Stimulated activated CD4-positive, alpha-beta T cell treated with anti-CD3 and anti-CD28 coated beads, Interleukin-2, amount 100 ng/mL, for 4 hours (primary cell): ENCODE data around the gene CCDC12.
"Not testable (repeated sequence)": the region's sequence is repeated elsewhere in the genome, so short reads cannot be mapped to it uniquely, and the experiment has no call there.

Experiments
- DNase-seq: peaks from one replicate; pipeline ENCODE4 v3.0.0-alpha.2; 2020; ENCODE audit warnings: low read depth

CCDC12 gene

GRCh38 chr3:46978985-46979944, 2.7 kb upstream of the CCDC12 start, which contains the start of gene NBEAL2:
NBEAL2 (plus strand) TSS chr3:46979666; CDS start chr3:46979862, 196 bp downstream.
- DNase-seq: peak; percentile 94

- DNase-seq: no peak
These were observed 1.8 kb upstream of the CCDC12 start for GRCh38 chr3:46978381-46978780.

- DNase-seq: no peak
These were observed 1.3 kb upstream of the CCDC12 start for GRCh38 chr3:46977811-46978195.

- no peak for DNase-seq
These were observed 1.9 kb downstream of the CCDC12 start for GRCh38 chr3:46974421-46975171.

GRCh38 chr3:46972396-46972795, 4.1 kb downstream of the CCDC12 start:
- no peak for DNase-seq

GRCh38 chr3:46971742-46972141, 4.8 kb downstream of the CCDC12 start:
- DNase-seq: no peak

- DNase-seq: no peak
These were observed 5.4 kb downstream of the CCDC12 start for GRCh38 chr3:46971151-46971550.

- no peak for DNase-seq
These were observed 6.0 kb downstream of the CCDC12 start for GRCh38 chr3:46970391-46971091.

GRCh38 chr3:46968783-46969428, 7.6 kb downstream of the CCDC12 start:
- no peak for DNase-seq

- DNase-seq: no peak
These were observed 9.7 kb downstream of the CCDC12 start for GRCh38 chr3:46966811-46967210.

- no peak for DNase-seq
These were observed 11.4 kb downstream of the CCDC12 start for GRCh38 chr3:46965151-46965550.

GRCh38 chr3:46964038-46964590, 12.4 kb downstream of the CCDC12 start:
- not testable (repeated sequence) for DNase-seq

- DNase-seq: no peak
These were observed 13.6 kb downstream of the CCDC12 start for GRCh38 chr3:46962990-46963389.

GRCh38 chr3:46962427-46962826, 14.1 kb downstream of the CCDC12 start:
- DNase-seq: no peak

- DNase-seq: no peak
These were observed 15.7 kb downstream of the CCDC12 start for GRCh38 chr3:46960835-46961234.

GRCh38 chr3:46960081-46960701, 16.4 kb downstream of the CCDC12 start:
- no peak for DNase-seq

GRCh38 chr3:46959161-46959511, 17.4 kb downstream of the CCDC12 start:
- DNase-seq: peak; percentile 48

GRCh38 chr3:46958467-46959160, 17.9 kb downstream of the CCDC12 start:
- no peak for DNase-seq

GRCh38 chr3:46957092-46957820, 19.3 kb downstream of the CCDC12 start:
- no peak for DNase-seq

- no peak for DNase-seq
These were observed 20.7 kb downstream of the CCDC12 start for GRCh38 chr3:46955801-46956259.
